ENCODE results near the gene PLA2G4A.
A peak's percentile ranks its signal among the peaks of the same experiment; 100 is the strongest.

Gene PLA2G4A

DNA sequence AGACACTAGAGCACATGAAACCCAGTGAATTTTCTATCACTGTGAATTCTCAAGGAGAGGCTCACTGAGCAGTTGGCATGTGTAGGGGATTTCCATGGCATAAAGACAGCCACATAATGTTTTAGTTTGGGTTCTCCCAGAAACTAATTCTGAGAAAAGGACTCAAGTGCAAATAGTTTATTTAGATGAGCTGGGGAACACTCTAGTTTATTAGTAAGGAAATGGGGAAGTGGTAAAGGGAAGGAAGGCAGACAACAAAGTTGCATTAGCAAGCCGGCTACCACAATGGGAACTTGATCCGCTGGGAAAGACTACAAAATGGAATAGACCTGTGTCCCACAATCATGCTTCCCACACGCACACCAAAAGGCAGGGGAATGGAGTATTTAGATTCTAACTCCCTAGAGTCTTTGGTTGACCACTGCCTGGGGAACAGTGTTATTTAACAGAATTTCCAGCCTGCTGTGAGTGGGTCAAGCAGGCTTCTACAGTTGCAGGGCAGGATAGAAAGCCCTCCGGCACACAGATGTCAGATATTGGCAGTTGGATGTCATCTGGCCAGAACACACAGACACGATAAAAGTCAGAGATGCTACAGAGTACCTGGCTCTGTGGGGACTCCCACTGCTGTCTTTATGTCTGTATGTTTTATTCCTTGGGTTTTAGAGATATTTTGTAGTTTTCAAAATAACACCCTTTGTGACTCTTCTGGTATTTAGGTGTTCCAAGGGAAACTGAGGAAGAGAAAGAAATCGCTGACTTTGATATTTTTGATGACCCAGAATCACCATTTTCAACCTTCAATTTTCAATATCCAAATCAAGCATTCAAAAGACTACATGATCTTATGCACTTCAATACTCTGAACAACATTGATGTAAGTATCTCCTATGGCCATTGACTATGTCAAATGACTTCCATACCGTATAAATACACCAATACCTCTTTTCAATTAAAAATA lies 150.1 kb downstream of the PLA2G4A start:
- no peak for DNase-seq (ENCODE audit: low read depth, low spot score)
- TF ChIP-seq, protein P1, sequence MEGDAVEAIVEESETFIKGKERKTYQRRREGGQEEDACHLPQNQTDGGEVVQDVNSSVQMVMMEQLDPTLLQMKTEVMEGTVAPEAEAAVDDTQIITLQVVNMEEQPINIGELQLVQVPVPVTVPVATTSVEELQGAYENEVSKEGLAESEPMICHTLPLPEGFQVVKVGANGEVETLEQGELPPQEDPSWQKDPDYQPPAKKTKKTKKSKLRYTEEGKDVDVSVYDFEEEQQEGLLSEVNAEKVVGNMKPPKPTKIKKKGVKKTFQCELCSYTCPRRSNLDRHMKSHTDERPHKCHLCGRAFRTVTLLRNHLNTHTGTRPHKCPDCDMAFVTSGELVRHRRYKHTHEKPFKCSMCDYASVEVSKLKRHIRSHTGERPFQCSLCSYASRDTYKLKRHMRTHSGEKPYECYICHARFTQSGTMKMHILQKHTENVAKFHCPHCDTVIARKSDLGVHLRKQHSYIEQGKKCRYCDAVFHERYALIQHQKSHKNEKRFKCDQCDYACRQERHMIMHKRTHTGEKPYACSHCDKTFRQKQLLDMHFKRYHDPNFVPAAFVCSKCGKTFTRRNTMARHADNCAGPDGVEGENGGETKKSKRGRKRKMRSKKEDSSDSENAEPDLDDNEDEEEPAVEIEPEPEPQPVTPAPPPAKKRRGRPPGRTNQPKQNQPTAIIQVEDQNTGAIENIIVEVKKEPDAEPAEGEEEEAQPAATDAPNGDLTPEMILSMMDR (IDR thresholded peaks at IDR 0.05; ENCODE audit: low read depth, low read length) = no peak
- in situ Hi-C loops (cut with HindIII; ENCODE audit: low sequenced_read_pairs) = no loop called here
- H3K4me3 ChIP-seq (ENCODE audit: low read depth, low read length) = no peak overlapping the region

DNA sequence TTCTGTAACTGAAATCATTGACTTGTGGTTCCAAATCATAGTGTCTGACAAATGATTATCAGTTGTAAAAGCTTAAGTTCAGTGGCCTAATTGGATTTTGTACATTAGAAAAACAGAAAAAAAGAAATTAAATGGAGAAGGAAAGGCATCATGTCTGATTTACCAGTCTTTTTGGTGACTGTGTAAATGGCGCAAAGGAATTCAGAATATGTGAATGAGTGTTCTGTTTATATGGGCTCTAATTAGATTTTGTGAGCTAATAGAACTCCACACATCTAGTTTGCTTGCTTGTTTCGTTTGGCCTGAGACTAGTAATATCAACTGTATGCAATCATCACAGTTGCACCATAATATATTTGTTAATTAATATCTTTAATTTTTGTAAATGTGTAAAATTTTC lies 151.7 kb downstream of the PLA2G4A start:
- H3K4me3 ChIP-seq (ENCODE audit: low read depth, low read length) = no peak overlapping the region
- TF ChIP-seq, protein P1 (IDR thresholded peaks at IDR 0.05; ENCODE audit: low read depth, low read length) = no peak
- DNase-seq (ENCODE audit: low read depth, low spot score) = no peak
- in situ Hi-C loops (cut with HindIII; ENCODE audit: low sequenced_read_pairs) = no loop called here

DNA sequence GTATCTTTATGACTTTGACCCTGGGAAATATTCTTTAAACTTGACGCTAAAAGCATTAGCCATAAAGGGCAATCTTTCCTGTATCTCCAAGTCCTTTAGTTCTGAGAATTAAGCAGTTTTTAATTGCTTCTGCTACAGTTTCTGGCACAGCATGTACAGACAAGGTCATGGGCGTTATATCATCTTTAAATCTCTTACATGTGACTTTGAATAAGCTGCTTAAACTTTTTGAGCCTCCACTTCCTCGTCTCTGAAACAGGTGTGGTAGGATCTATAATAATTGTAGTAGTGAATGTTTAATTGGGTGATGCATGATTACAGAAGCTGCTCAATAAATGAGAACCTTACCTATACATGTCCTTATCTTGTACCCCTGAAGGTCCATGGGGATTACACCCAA lies 153.4 kb downstream of the PLA2G4A start:
- H3K4me3 ChIP-seq (ENCODE audit: low read depth, low read length) = no peak overlapping the region
- TF ChIP-seq, protein P1 (IDR thresholded peaks at IDR 0.05; ENCODE audit: low read depth, low read length) = no peak
- in situ Hi-C loops (cut with HindIII; ENCODE audit: low sequenced_read_pairs) = no loop called here
- DNase-seq (ENCODE audit: low read depth, low spot score) = no peak

DNA sequence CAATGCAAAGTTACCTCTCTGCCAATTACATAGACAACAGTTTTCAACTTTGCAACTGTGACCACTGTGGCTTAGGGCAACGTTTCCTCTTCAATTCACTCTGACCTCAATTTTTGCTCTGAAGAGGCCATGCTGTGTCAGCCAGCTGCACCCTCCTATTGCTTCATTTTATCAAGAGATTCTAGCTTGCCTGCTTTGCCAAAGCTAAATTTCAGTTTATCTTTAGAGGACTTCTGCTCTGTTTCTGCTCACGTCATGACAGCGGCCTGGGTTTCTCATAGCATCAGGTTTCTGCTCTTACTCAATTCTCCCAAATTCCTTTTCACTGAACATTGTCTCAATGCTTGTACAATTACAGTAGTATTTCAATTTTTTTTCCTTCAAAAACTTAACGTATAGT lies 154.6 kb downstream of the PLA2G4A start:
- TF ChIP-seq, protein P1 (IDR thresholded peaks at IDR 0.05; ENCODE audit: low read depth, low read length) = no peak
- DNase-seq (ENCODE audit: low read depth, low spot score) = peak; percentile 36
- in situ Hi-C loops (cut with HindIII; ENCODE audit: low sequenced_read_pairs) = no loop called here
- H3K4me3 ChIP-seq (ENCODE audit: low read depth, low read length) = no peak overlapping the region

DNA sequence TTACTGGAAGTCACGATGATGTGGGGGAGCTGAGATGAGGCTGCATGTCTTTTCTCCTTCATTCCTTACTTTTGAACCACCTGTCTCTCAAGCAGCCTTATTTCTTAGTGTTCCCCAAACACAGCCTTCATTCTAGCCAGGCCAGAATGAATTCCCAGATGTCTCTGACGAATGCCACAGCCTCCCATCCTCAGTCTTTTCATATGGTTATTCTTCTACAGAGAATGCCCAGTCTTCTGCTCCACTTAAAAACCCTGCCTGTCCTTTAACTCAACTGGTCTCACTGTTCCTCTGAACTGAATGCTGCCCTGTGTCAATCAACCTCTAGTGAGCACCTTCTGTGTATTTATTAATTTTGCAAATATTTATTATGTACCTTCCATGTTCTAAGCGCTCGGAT lies 156.2 kb downstream of the PLA2G4A start:
- TF ChIP-seq, protein P1 (IDR thresholded peaks at IDR 0.05; ENCODE audit: low read depth, low read length) = no peak
- H3K4me3 ChIP-seq (ENCODE audit: low read depth, low read length) = no peak overlapping the region
- no peak for DNase-seq (ENCODE audit: low read depth, low spot score)
- in situ Hi-C loops (cut with HindIII; ENCODE audit: low sequenced_read_pairs) = no loop called here

DNA sequence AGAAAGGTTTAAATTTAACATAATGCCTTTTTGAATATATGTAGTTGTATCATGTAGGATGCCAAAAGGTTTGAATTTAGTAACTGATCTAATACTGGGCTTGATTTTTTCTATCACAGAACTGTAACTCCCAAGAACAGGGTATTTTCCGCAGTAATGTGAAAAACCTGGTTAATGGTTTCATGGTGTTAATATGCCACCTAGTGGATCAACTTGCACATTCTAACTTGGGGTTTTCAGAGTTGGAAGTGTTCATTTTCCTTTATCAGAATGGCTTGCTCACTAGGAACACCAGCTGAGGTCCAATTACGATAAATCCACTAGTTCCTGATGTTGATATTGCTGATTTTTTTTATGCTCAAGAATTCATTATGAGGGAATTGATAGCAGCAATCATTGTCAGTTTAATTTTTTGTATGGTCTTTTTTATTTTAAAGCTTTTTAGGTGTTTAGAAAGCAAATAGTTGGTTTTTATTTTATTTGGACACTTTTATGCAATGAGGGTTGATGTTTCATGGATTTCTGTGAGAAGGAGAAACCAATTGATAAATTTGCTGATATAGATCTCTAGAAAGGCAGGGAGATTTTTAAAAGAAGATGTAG lies 157.2 kb downstream of the PLA2G4A start:
- DNase-seq (ENCODE audit: low read depth, low spot score) = peak; percentile 69
- in situ Hi-C loops (cut with HindIII; ENCODE audit: low sequenced_read_pairs) = no loop called here
- no peak overlapping the region for H3K4me3 ChIP-seq (ENCODE audit: low read depth, low read length)
- TF ChIP-seq, protein P1 (IDR thresholded peaks at IDR 0.05; ENCODE audit: low read depth, low read length) = peak; percentile 61

All from astrocyte of the spinal cord (primary cell).